Neutrophil (primary cell): ENCODE measurements around the gene UBXN11.

Experiments
- H3K27ac ChIP-seq: fragments of 200-600 bp; sonication (generic); 2 replicates; pipeline ENCODE4 v1.5.1; 2016; ENCODE audit warnings: mild to moderate bottlenecking, moderate library complexity
- H3K27me3 ChIP-seq: fragments of 200-600 bp; sonication (generic); 2 replicates; pipeline ENCODE4 v1.6.0; 2016; ENCODE audit warnings: mild to moderate bottlenecking
- H3K36me3 ChIP-seq: fragments of 200-600 bp; sonication (generic); 2 replicates; pipeline ENCODE4 v1.5.1; 2017
- H3K4me1 ChIP-seq, 2 experiments: fragments of 200-600 bp in 1 of 2; sonication (generic) in 1 of 2; 1 replicate in 1 of 2; 2 replicates in 1 of 2; pipeline versions ENCODE4 v1.5.1 to v1.6.1; 2013 to 2016; ENCODE audit warnings: low read depth in 1 of 2, low read length in 1 of 2, mild to moderate bottlenecking in 1 of 2, moderate library complexity in 1 of 2; ENCODE audit not compliant: control insufficient read depth in 1 of 2, insufficient read depth in 1 of 2
- H3K4me3 ChIP-seq, 2 experiments: fragments of 200-600 bp in 1 of 2; sonication (generic) in 1 of 2; 1 replicate in 1 of 2; 2 replicates in 1 of 2; pipeline ENCODE4 v1.5.1; 2013 to 2016; ENCODE audit warnings: low read depth in 1 of 2, low read length in 1 of 2, mild to moderate bottlenecking in 1 of 2, moderate library complexity in 1 of 2
- H3K9me3 ChIP-seq: fragments of 200-600 bp; sonication (generic); 2 replicates; pipeline ENCODE4 v1.5.1; 2016
- CTCF ChIP-seq: fragments of 200-600 bp; sonication (generic); IDR thresholded peaks from 2 replicates; pipeline ENCODE4 v1.5.1; 2016; ENCODE audit warnings: antibody characterized with exemption

Gene UBXN11

GRCh38 chr1:26300578-26301275, 5.7 kb downstream of the UBXN11 start:
- Histone ChIP-seq H3K4me1 (peaks cover 28 to 34% of the 10 kb centered on the region in 2 experiments), H3K27ac (no peak overlapping the region), H3K36me3 (peaks cover 6% of the 10 kb centered on the region), H3K9me3 (no peaks in the 10 kb centered on the region), H3K4me3 (no peak overlapping the region), H3K27me3 (no peaks in the 10 kb centered on the region)
- no peak for TF ChIP-seq CTCF

- Histone ChIP-seq H3K27me3 (no peaks in the 10 kb centered on the region), H3K4me1 (peaks cover 15 to 21% of the 10 kb centered on the region in 2 experiments), H3K36me3 (peaks cover 9% of the 10 kb centered on the region), H3K4me3 (no peak overlapping the region), H3K9me3 (no peaks in the 10 kb centered on the region), H3K27ac (peak overlapping the region; percentile 1)
- no peak for TF ChIP-seq CTCF
Observed at GRCh38 chr1:26297791-26298124, 8.7 kb downstream of the UBXN11 start.

- peaks cover 20 to 26% of the 10 kb centered on the region in 2 experiments for H3K4me1 ChIP-seq
- H3K36me3 ChIP-seq, result peaks cover 9% of the 10 kb centered on the region
- TF ChIP-seq CTCF, result no peak
- no peak overlapping the region for H3K4me3 ChIP-seq
- no peaks in the 10 kb centered on the region for H3K9me3 ChIP-seq
- H3K27me3 ChIP-seq, result no peaks in the 10 kb centered on the region
- H3K27ac ChIP-seq, result no peak overlapping the region
Observed at GRCh38 chr1:26297057-26297790, 9.2 kb downstream of the UBXN11 start.

GRCh38 chr1:26296340-26297056, 9.9 kb downstream of the UBXN11 start:
- Histone ChIP-seq H3K36me3 (peaks cover 9% of the 10 kb centered on the region), H3K9me3 (no peaks in the 10 kb centered on the region), H3K27me3 (no peaks in the 10 kb centered on the region), H3K4me1 (peaks cover 27 to 34% of the 10 kb centered on the region in 2 experiments), H3K4me3 (no peak overlapping the region), H3K27ac (no peak overlapping the region)
- TF ChIP-seq CTCF, result no peak

- Histone ChIP-seq H3K27ac (no peak overlapping the region), H3K27me3 (no peaks in the 10 kb centered on the region), H3K4me3 (no peak overlapping the region), H3K9me3 (no peaks in the 10 kb centered on the region), H3K36me3 (peaks cover 9% of the 10 kb centered on the region), H3K4me1 (peaks cover 38 to 44% of the 10 kb centered on the region in 2 experiments)
- no peak for TF ChIP-seq CTCF
Observed at GRCh38 chr1:26295194-26296138, 11.0 kb downstream of the UBXN11 start.
